HG03575 (cell line): ENCODE data around the gene FBXW2.

ENCODE experiments used
- ATAC-seq: cut with Tn5 transposase; IDR thresholded peaks from one replicate; pipeline ENCODE4 v1.9.1; 2021; ENCODE audit not compliant: unreplicated experiment, insufficient number of reproducible peaks, low FRiP score; ENCODE audit errors: extremely low read depth

The FBXW2 gene

GRCh38 chr9:120725907-120726306 is 67.3 kb downstream of the FBXW2 start:
- no peak for ATAC-seq

GRCh38 chr9:120724757-120725400 is 68.3 kb downstream of the FBXW2 start:
- ATAC-seq, result no peak

GRCh38 chr9:120723565-120723964 is 69.7 kb downstream of the FBXW2 start:
- ATAC-seq, result no peak

DNA sequence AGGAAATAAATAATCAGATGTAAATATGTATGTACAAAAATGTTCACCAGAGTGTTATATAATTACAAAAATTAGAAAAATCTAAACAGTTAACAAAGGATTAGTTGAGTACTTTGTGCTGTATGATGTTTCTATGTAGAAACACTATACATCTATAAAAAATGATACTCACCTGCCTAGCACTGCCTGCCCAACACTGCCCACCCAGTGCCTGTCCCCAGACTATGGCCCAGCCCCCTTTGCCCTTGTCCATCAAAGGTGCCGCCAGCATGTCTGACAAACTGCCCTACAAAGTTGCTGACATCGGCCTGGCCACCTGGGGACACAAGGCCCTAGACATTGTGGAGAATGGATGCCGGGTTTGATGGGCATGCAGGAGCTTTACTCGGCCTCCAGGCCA is 72.8 kb downstream of the FBXW2 start:
- ATAC-seq, result no peak

DNA sequence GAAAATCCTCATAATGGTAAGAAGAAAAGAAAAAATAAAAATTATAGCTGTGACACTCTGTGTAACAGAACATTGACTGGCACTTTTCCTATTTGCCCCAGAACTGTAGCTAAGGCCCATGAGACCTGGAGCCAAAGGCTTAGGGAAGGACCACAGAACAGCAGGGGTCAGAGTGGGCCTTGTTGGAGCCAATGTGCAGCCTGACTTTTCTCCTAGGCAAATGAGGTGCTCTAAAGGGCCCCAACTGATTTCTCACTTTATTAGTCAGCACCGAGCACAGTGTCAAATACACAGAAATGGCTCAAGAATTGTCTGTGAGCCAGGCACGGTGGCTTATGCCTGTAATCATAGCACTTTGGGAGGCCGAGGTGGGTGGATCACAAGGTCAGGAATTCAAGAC is 74.9 kb downstream of the FBXW2 start:
- ATAC-seq, result no peak

DNA sequence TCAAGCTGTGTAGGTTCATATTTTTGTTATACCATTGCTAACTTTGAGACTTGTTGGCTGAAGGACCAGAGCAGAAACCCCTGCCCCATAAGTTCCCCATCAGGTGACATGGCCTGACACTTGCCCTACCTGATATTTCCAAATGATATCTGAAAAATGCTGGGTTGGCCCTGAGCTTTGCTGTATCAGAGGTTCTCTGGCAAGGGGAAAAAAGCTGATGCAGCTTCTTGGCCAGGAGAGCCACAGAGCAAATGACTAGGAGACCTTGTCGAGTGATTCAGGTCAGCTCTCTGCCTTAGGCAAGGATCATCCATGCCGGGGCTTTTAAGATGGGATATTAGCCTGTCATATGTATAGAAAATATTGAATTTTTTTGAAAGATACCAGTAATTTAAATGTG is 76.0 kb downstream of the FBXW2 start:
- ATAC-seq, result no peak

DNA sequence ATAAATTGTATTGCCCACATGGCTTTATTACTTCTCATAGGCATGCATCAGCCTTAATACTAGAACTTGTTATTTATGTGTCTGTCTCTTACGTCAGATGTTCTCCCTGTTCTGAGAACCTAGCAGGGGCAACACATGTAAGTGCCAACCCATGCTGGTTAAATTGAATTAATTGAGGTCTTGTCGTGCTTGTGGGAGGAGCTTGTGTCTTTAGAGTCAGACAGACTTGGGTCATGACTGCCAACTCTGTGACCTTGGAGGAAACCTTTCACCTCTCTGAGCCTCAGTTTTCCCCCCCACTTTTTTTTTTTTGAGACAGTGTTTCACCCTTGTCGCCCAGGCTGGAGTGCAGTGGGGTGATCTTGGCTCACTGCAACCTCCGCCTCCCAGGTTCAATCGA is 76.7 kb downstream of the FBXW2 start:
- no peak for ATAC-seq

- no peak for ATAC-seq
These were observed 77.8 kb downstream of the FBXW2 start for GRCh38 chr9:120715389-120715924.

GRCh38 chr9:120714846-120715388 is 78.3 kb downstream of the FBXW2 start:
- ATAC-seq, result no peak

GRCh38 chr9:120714088-120714845 is 78.9 kb downstream of the FBXW2 start, which contains the start of gene MEGF9:
Gene MEGF9, minus strand, starts transcription at chr9:120714470. Its CDS starts 112 bp downstream, at chr9:120714358.
- ATAC-seq, result peak; percentile 76

DNA sequence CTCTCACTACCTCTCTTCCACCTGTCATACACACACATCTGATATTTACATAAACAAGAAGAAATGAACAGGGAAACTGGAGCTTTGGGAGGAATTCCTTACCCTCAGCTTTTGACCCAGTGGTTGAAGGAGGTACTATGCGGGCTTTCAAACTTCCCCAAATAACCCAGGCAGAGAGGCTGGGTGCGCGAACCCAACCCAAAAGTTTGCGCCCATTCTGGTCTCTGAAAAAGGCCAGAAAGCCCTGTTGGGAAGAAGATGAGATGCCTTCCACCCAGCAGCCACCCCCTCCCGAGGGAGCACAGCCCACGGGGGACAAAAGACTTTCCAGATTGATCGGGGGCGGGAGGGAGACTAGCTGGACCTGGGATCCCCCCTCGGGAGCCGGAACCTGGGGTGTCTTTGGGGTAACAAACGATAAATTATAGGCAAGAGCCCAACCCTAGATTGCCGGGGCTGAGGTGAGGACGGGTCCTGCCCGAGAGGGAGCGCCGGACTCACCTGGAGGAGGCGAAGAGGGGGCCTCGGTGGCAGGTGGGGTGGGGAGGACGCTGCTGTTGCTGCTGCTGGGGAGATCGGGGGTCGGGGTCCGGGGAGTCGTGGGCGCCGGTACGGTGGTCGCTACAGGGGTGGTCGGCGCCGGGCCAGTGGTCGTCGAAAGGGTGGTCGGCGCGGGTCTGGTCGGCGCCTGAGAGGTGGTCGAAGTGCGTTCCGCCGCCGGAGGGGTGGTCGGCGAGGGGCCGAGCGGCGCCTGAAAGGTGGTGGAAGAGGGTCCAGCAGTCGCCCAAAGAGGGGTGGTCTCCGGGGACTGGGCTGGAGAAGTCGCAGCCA is 79.7 kb downstream of the FBXW2 start:
- ATAC-seq, result no peak

DNA sequence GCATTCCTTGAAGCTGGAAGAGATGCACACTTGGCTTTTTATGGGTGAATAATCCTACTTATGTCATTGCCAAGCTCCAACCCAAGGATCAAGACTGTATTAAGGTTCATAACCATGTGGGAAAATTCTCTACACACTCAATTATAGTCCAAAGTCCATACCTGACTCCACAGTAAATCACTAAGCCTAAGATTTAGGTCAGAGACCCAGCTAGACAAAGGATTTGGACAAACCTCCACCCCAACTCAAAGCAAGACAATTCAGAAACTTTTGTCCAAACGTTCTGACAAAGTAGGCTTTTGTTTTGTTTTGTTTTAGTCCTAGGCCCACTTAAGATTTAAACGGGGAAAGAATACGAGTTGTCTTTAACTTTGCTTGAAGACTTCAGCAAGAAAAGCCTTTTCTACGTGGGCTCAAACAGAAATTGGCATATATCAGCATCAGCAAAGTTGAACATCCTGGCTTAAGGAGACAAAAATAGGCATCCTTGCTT is 80.6 kb downstream of the FBXW2 start:
- no peak for ATAC-seq

GRCh38 chr9:120711841-120712538 is 81.2 kb downstream of the FBXW2 start:
- ATAC-seq, result no peak

DNA sequence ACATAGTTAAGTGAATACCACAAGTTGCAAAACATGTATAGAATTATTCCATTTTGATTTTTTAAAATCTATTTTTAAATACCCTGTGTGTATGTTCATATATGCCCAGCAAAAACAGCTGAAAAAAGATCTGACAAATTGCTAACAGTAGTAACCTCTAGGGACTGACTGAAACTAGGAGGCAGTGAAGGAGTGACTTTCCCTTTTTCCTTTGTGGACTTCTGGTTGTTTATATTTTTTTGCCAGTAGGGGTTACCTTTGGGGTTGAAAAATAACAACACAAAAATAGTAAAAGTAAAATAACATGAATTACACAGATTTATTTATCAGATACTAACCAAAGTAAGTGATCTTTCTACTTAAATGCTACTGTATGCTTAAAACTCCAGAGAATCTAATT is 81.9 kb downstream of the FBXW2 start:
- ATAC-seq, result no peak

DNA sequence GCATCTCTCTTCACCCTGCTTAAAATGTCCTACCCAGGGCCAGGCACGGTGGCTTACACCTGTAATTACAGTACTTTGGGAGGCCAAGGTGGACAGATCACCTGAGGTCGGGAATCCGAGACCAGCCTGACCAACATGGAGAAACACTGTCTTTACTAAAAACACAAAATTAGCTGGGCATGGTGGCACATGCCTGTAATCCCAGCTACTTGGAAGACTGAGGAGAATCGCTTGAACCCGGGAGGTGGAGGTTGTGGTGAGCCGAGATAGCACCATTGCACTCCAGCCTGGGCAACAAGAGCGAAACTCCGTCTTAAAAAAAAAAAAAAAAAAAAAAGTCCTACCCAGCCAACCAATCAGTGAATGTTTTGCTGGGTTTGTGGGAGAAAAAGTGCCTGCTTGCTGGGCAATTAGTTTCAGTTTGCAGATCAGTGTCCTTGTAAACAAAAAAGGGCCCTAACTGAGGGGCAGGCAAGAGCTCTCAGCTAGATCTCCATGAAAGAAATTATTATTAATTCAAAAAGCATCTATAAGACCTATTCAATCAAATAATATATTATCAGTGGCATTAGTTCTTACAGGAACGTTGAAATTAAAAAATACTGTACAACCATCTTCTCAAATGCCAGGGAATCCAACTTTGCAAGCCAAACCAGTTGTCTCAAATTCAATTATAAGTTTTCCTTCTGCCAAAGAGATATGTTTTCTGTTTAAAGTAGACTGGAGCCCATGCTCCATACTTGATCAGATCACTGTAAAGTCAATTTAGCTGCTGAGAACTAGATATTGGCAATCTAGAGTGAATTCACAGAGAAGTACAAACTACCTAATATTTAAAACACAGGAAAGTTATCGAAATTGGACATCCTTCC is 82.9 kb downstream of the FBXW2 start:
- no peak for ATAC-seq

DNA sequence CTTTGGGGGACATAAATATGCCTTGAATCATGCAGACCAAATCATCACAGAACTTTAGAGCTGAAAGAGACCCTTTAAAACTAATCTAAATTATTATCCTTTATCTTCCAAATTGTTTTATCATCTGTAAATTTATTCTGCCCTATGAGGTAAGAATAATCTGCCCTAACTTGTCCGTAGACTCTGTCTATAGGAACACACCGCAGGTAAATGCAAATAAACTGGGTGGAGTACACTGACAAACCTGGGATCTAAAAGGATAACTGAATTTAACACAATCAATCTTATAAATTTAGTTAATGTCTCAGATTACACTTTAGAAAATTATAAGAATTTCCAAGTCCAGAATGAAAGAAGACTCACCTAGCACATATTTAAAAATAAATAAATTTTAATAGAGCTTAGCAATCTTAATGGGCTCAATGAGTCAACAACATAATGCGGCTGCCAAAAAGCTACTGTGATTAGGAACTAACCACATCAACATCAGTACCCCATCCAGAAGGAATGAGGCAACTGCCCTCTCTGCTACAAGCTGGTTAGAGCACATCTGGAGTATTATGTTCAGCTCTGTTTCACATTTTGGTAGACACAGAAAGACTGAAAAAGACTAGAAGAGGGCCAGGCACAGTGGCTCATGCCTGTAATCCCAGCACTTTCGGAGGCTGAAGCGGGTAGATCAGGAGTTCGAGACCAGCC is 84.5 kb downstream of the FBXW2 start:
- ATAC-seq, result no peak

DNA sequence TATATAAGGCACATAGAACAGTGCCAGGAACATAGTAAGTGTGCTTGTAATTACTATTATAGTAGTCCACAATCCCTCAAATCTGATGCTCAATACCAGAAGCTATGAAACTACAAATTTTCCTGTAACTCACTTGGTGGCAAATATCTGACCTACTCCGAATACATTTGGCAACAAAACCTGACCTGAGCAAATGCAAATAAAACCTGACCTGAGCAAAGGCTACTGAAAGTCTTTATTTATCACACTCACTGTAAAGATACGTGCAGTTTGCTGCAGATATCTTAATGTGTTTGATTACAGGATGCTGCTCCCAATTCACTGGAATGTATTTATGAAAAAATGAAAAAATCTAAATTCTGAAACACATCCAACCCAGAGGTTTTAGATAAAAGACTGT is 86.0 kb downstream of the FBXW2 start:
- no peak for ATAC-seq
